ENCODE measurements around the gene NSD1.

The NSD1 gene

GRCh38 chr5:177098470-177099141 is 35.0 kb upstream of the NSD1 start:
- DNase-seq (ENCODE audit: low spot score) = no peak

GRCh38 chr5:177099422-177100093 is 34.0 kb upstream of the NSD1 start:
- no peak for DNase-seq (ENCODE audit: low spot score)

- DNase-seq (ENCODE audit: low spot score) = no peak
Observed at GRCh38 chr5:177100714-177101121, 32.9 kb upstream of the NSD1 start.

- DNase-seq (ENCODE audit: low spot score) = no peak
Observed at GRCh38 chr5:177103523-177104253, 29.9 kb upstream of the NSD1 start.

GRCh38 chr5:177105691-177106476 is 27.7 kb upstream of the NSD1 start:
- no peak for DNase-seq (ENCODE audit: low spot score)

GRCh38 chr5:177107159-177107558 is 26.4 kb upstream of the NSD1 start:
- no peak for DNase-seq (ENCODE audit: low spot score)

GRCh38 chr5:177109810-177110209 is 23.8 kb upstream of the NSD1 start:
- no peak for DNase-seq (ENCODE audit: low spot score)

GRCh38 chr5:177111720-177112394 is 21.7 kb upstream of the NSD1 start:
- DNase-seq (ENCODE audit: low spot score) = peak; percentile 66

GRCh38 chr5:177112589-177113220 is 20.9 kb upstream of the NSD1 start:
- no peak for DNase-seq (ENCODE audit: low spot score)

- DNase-seq (ENCODE audit: low spot score) = peak; percentile 89
Observed at GRCh38 chr5:177113566-177114424, 19.8 kb upstream of the NSD1 start.

GRCh38 chr5:177116631-177117373 is 16.8 kb upstream of the NSD1 start:
- DNase-seq (ENCODE audit: low spot score) = peak; percentile 82

GRCh38 chr5:177117441-177118045 is 16.0 kb upstream of the NSD1 start:
- DNase-seq (ENCODE audit: low spot score) = no peak

GRCh38 chr5:177122566-177122965 is 11.0 kb upstream of the NSD1 start:
- no peak for DNase-seq (ENCODE audit: low spot score)

GRCh38 chr5:177123789-177124485 is 9.6 kb upstream of the NSD1 start:
- DNase-seq (ENCODE audit: low spot score) = no peak

- no peak for DNase-seq (ENCODE audit: low spot score)
Observed at GRCh38 chr5:177124486-177124991, 9.0 kb upstream of the NSD1 start.

- DNase-seq (ENCODE audit: low spot score) = no peak
Observed at GRCh38 chr5:177126771-177127170, 6.8 kb upstream of the NSD1 start.

- DNase-seq (ENCODE audit: low spot score) = no peak
Observed at GRCh38 chr5:177128551-177128981, 5.0 kb upstream of the NSD1 start.
